A549 (cell line): Measurements from ENCODE around the gene FSTL4. TPM values are rescaled to one million over a fixed set of nuclear protein-coding genes. Genes with fewer than 3 reads are reported as not detected.
A peak's percentile ranks its signal among the peaks of the same experiment; 100 is the strongest.

Source experiments
- ATAC-seq, 2 experiments: fragments of 200-7000 bp in 1 of 2; fragments of >200 bp in 1 of 2; cut with Nextera tagmentation in 1 of 2; cut with Tn5 transposase in 1 of 2; 3 replicates each; pipeline versions ENCODE4 v1.8.0 to v1.9.1; 2018 to 2020; ENCODE audit warnings: mild to moderate bottlenecking in 1 of 2, moderate library complexity in 1 of 2
- CTCF ChIA-PET: fragments of 300-600 bp; sonication (Branson Sonifier 250); formaldehyde crosslinking; extraction: SDS; loops from one replicate; lab custom pipeline; 2021; ENCODE audit warnings: antibody characterized with exemption, inconsistent platforms; lab: Yijun Ruan, JAX
- POLR2A ChIA-PET: fragments of 350-600 bp; formaldehyde crosslinking; extraction: SDS; loops from one replicate; lab custom pipeline; 2021; ENCODE audit warnings: antibody characterized with exemption, inconsistent platforms; lab: Yijun Ruan, JAX
- DNase-seq, 2 experiments: peaks; one replicate each; pipeline versions ENCODE4 v3.0.0 to v3.0.0-alpha.2; 2011 to 2016; ENCODE audit warnings: low read depth in 1 of 2, low spot score in 1 of 2
- FAIRE-seq: peaks from 2 replicates; lab custom pipeline; 2011; peaks lifted over from hg19 to GRCh38; lab: Jason Lieb, UNC
- H3K27ac ChIP-seq, 2 experiments: fragments of >200 bp; sonication (Bioruptor Twin); formaldehyde crosslinking; 3 replicates each; pipeline ENCODE4 v1.5.1; 2016 to 2017
- H3K4me1 ChIP-seq: fragments of >200 bp; sonication (Bioruptor Twin); formaldehyde crosslinking; 3 replicates; pipeline ENCODE4 v1.6.1; 2016
- H3K4me2 ChIP-seq: fragments of >200 bp; sonication (Bioruptor Twin); formaldehyde crosslinking; 3 replicates; pipeline ENCODE4 v1.6.1; 2016
- H3K4me3 ChIP-seq: fragments of >200 bp; sonication (Bioruptor Twin); formaldehyde crosslinking; 3 replicates; pipeline ENCODE4 v1.5.1; 2016
- H3K9me3 ChIP-seq: fragments of >200 bp; sonication (Bioruptor Twin); formaldehyde crosslinking; 3 replicates; pipeline ENCODE4 v1.6.1; 2016
- BHLHE40 ChIP-seq: IDR thresholded peaks from 2 replicates; pipeline ENCODE4 v1.6.1; 2012; ENCODE audit warnings: low read depth, low read length, inconsistent platforms
- CEBPB ChIP-seq, 2 experiments: fragments of >200 bp in 1 of 2; sonication (Bioruptor Twin) in 1 of 2; formaldehyde crosslinking in 1 of 2; IDR thresholded peaks; 2 replicates each; pipeline ENCODE4 v1.6.1; 2012 to 2016
- CHD4 ChIP-seq: fragments of 200-600 bp; sonication (generic); IDR thresholded peaks from 2 replicates; pipeline ENCODE4 v1.6.1; 2016; ENCODE audit warnings: antibody characterized with exemption, mild to moderate bottlenecking, borderline replicate concordance
- EP300 ChIP-seq, 2 experiments: fragments of >200 bp; sonication (Bioruptor Twin); formaldehyde crosslinking; IDR thresholded peaks; 2 replicates in 1 of 2; 3 replicates in 1 of 2; pipeline ENCODE4 v1.6.1; 2016 to 2017
- ESRRA ChIP-seq: fragments of 150-350 bp; IDR thresholded peaks from 2 replicates; pipeline ENCODE4 v1.6.1; 2014; ENCODE audit warnings: mild to moderate bottlenecking, low read length, borderline replicate concordance
- FOSB ChIP-seq: fragments of 250-450 bp; sonication (Bioruptor Pico); IDR thresholded peaks from 2 replicates; pipeline ENCODE4 v1.5.0; 2020; ENCODE audit warnings: mild to moderate bottlenecking, moderate library complexity
- FOSL2 ChIP-seq, 2 experiments: fragments of 450-650 bp in 1 of 2; fragments of >200 bp in 1 of 2; sonication (Bioruptor Twin) in 1 of 2; formaldehyde crosslinking; IDR thresholded peaks; 2 replicates each; pipeline versions ENCODE4 v1.5.0 to v1.6.1; 2016 to 2020; ENCODE audit warnings: mild to moderate bottlenecking in 1 of 2, moderate library complexity in 1 of 2
- GATA3 ChIP-seq: IDR thresholded peaks from 2 replicates; pipeline ENCODE4 v1.6.1; 2012; ENCODE audit warnings: borderline replicate concordance
- HDAC2 ChIP-seq: fragments of 200-600 bp; sonication (generic); IDR thresholded peaks from 2 replicates; pipeline ENCODE4 v1.6.1; 2016
- HEYL ChIP-seq: fragments of 250-450 bp; sonication (Bioruptor Pico); IDR thresholded peaks from 2 replicates; pipeline ENCODE4 v1.8.0; 2021; ENCODE audit warnings: mild to moderate bottlenecking, moderate library complexity
- HOXA7 ChIP-seq: fragments of 250-450 bp; sonication (Bioruptor Pico); IDR thresholded peaks from 2 replicates; pipeline ENCODE4 v1.5.0; 2020; ENCODE audit warnings: mild to moderate bottlenecking, moderate library complexity
- HOXB13 ChIP-seq: fragments of 250-450 bp; sonication (Bioruptor Pico); IDR thresholded peaks from 2 replicates; pipeline ENCODE4 v1.5.0; 2020; ENCODE audit warnings: low read depth, mild to moderate bottlenecking, moderate library complexity
- HOXB5 ChIP-seq: fragments of 250-450 bp; sonication (Bioruptor Pico); IDR thresholded peaks from 2 replicates; pipeline ENCODE4 v1.5.0; 2020; ENCODE audit warnings: mild to moderate bottlenecking, moderate library complexity
- JUN ChIP-seq, 2 experiments: fragments of >200 bp; sonication (Bioruptor Twin); formaldehyde crosslinking; IDR thresholded peaks; 2 replicates in 1 of 2; 3 replicates in 1 of 2; pipeline ENCODE4 v1.6.1; 2016 to 2017
- JUNB ChIP-seq: fragments of >200 bp; sonication (Bioruptor Twin); formaldehyde crosslinking; IDR thresholded peaks from 2 replicates; pipeline ENCODE4 v1.6.1; 2016
- KDM1A ChIP-seq: fragments of 200-600 bp; sonication (generic); IDR thresholded peaks from 2 replicates; pipeline ENCODE4 v1.6.1; 2016; ENCODE audit warnings: low read depth, mild to moderate bottlenecking
- MAFK ChIP-seq: fragments of 450-650 bp; IDR thresholded peaks from 2 replicates; pipeline ENCODE4 v1.6.1; 2014; ENCODE audit not compliant: partially characterized antibody
- NFE2L2 ChIP-seq: fragments of 150-350 bp; conservative IDR thresholded peaks from 2 replicates; pipeline ENCODE4 v1.6.1; 2014; ENCODE audit warnings: low read length
- PHF8 ChIP-seq: fragments of 200-600 bp; sonication (generic); IDR thresholded peaks from 2 replicates; pipeline ENCODE4 v1.6.1; 2016; ENCODE audit warnings: low read depth, mild to moderate bottlenecking, antibody characterized with exemption, moderate library complexity, borderline replicate concordance
- RARB ChIP-seq: fragments of 250-450 bp; sonication (Bioruptor Pico); IDR thresholded peaks from 2 replicates; pipeline ENCODE4 v1.8.0; 2021; ENCODE audit warnings: mild to moderate bottlenecking, moderate library complexity
- RNF2 ChIP-seq: fragments of 200-600 bp; sonication (generic); IDR thresholded peaks from 2 replicates; pipeline ENCODE4 v1.6.1; 2016; ENCODE audit warnings: low read depth, mild to moderate bottlenecking, antibody characterized with exemption, moderate library complexity, borderline replicate concordance
- SMC3 ChIP-seq: fragments of >200 bp; sonication (Bioruptor Twin); formaldehyde crosslinking; IDR thresholded peaks from 3 replicates; pipeline ENCODE4 v1.6.1; 2018; ENCODE audit warnings: inconsistent platforms
- SREBF2 ChIP-seq: fragments of 450-650 bp; IDR thresholded peaks from 2 replicates; pipeline ENCODE4 v1.6.1; 2014; ENCODE audit warnings: mild to moderate bottlenecking, moderate library complexity
- ZNF302 ChIP-seq: fragments of 250-450 bp; sonication (Bioruptor Pico); IDR thresholded peaks from 2 replicates; pipeline ENCODE4 v1.9.0; 2021; ENCODE audit warnings: inconsistent platforms, mild to moderate bottlenecking, moderate library complexity
- ZSCAN20 ChIP-seq: fragments of 250-450 bp; sonication (Bioruptor Pico); IDR thresholded peaks from 2 replicates; pipeline ENCODE4 v1.8.0; 2022; ENCODE audit warnings: mild to moderate bottlenecking, moderate library complexity
- WGBS: methylation state at CpG from one replicate; pipeline ENCODE4 v1.1.6; 2017; ENCODE audit errors: missing lambda C conversion rate; 5-methylcytosine and 5-hydroxymethylcytosine counted together
- polyA plus RNA-seq, 4 experiments: library from polyadenylated mRNA; depleted of rRNA in 3 of 4; stranded (reverse); fragments of >200 nt; fragmentation: RNase III in 1 of 4; extraction: RNeasy Plus Mini Kit Qiagen cat#74134 plus additional on column Dnase treatment in 1 of 4; gene quantifications; 2 replicates in 3 of 4; 3 replicates in 1 of 4; pipeline ENCODE4 v1.2.3, GENCODE V29; 2011 to 2017
- TF ChIP-seq, protein P1 (sequence below): IDR thresholded peaks from 2 replicates; pipeline ENCODE4 v1.6.1; 2012
- TF ChIP-seq, protein P2 (sequence below): IDR thresholded peaks from 2 replicates; pipeline ENCODE4 v1.6.1; 2012
- TF ChIP-seq, protein P3 (sequence below): fragments of >200 bp; sonication (Bioruptor Twin); formaldehyde crosslinking; IDR thresholded peaks from 3 replicates; pipeline ENCODE4 v1.5.1; 2016

FSTL4 gene
- polyA plus RNA-seq, 2 of the 4 experiments (the other 2 are of a cell fraction) = 1.6 to 1.8 TPM

DNA sequence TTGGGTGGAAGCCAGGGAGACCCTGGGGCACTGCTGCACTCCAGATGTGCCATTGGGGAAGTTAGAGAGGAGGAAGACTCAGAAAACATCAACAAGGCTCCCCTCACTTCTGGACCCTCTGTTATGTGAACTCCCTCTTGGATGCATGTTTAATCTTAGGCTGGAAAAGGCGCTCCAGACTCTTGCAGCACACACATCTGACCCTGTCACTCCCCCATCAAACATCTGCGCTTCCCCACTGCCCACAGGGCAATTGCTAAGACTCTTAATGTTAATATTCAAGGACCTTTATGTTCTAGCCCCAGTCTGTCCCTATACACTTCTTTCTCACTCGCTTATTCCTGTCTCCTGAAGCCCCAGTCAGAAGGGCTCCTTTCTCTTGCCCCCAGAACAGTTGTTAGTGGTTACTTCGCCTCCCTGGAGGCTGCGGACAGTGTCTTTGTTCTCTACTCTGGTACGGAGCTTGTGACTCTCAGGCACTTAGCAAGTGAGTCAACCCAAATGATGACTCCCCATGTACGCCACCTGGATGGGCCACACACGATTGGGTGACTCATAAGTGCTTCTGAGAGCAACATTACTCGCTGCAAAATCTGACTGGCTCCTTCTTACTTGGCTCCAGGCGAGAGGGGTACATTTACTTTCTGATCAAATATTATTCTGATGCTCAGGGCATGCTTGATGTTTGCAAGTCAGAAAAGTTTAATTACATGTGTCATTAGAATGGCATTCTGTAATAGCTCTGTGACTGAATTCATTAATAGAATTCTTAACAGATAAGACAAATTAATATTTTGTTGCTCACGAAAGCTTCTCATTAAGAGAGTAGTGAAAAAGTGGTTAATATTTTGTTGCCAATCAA lies 366.9 kb downstream of the FSTL4 start (continued):
- TF ChIP-seq, protein P1, sequence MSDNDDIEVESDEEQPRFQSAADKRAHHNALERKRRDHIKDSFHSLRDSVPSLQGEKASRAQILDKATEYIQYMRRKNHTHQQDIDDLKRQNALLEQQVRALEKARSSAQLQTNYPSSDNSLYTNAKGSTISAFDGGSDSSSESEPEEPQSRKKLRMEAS = peak; percentile 73
- TF ChIP-seq HDAC2 (no peak), FOSL2 (IDR thresholded peaks at IDR 0.05) (peak; percentile 100), FOSL2 (CRISPR knock-in tag; IDR thresholded peaks at IDR 0.05) (peak; percentile 99), JUN (IDR thresholded peaks at IDR 0.05) (peak; percentile 92 to 98; a peak in 4 of 5 replicates), HOXB5 (CRISPR knock-in tag) (no peak), ZSCAN20 (CRISPR knock-in tag) (no peak), HOXA7 (CRISPR knock-in tag) (no peak), SMC3 (peak; percentile 47; the same call in 1 of the 3 replicates), CEBPB (IDR thresholded peaks at IDR 0.05) (peak in 1 of 2 experiments; percentile 57; a peak in 3 of 4 replicates), FOSB (no peak), ESRRA (no peak), HOXB13 (no peak), ZNF302 (no peak), EP300 (IDR thresholded peaks at IDR 0.05) (peak; percentile 91 to 93)
- TF ChIP-seq, protein P2, sequence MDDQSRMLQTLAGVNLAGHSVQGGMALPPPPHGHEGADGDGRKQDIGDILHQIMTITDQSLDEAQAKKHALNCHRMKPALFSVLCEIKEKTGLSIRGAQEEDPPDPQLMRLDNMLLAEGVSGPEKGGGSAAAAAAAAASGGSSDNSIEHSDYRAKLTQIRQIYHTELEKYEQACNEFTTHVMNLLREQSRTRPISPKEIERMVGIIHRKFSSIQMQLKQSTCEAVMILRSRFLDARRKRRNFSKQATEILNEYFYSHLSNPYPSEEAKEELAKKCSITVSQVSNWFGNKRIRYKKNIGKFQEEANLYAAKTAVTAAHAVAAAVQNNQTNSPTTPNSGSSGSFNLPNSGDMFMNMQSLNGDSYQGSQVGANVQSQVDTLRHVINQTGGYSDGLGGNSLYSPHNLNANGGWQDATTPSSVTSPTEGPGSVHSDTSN = peak; percentile 67

DNA sequence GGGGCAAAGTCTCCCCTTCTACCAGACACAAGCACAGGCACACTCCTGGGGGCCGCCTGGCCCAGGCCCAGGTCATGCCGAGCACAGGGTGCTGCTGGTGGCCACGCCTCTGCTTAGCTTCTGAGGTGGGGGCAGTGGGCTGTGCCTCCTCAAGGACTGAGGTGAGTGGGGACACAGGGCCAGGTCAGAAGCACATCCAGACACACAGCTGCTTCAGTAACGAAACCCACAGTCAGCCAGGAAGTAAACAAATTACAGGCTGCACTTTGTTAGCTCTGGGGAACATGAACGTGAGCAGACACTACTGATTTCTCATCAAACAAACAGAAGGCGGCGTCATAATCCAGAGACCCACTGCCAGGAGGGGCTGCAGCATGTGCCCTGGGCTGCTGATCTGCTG lies 368.1 kb downstream of the FSTL4 start:
- peaks cover 5% of the 10 kb centered on the region; the same call in 1 of the 3 replicates for H3K9me3 ChIP-seq
- H3K4me2 ChIP-seq = peak overlapping the region; percentile 87
- ATAC-seq = no peak; a peak in 1 of 6 replicates
- peak in 1 of 2 experiments; percentile 21; a peak in 1 of 5 replicates for TF ChIP-seq JUN (IDR thresholded peaks at IDR 0.05)
- TF ChIP-seq BHLHE40 = peak; percentile 67
- TF ChIP-seq HEYL = no peak
- TF ChIP-seq, protein P2 = no peak
- TF ChIP-seq RARB = no peak
- TF ChIP-seq, protein P3, sequence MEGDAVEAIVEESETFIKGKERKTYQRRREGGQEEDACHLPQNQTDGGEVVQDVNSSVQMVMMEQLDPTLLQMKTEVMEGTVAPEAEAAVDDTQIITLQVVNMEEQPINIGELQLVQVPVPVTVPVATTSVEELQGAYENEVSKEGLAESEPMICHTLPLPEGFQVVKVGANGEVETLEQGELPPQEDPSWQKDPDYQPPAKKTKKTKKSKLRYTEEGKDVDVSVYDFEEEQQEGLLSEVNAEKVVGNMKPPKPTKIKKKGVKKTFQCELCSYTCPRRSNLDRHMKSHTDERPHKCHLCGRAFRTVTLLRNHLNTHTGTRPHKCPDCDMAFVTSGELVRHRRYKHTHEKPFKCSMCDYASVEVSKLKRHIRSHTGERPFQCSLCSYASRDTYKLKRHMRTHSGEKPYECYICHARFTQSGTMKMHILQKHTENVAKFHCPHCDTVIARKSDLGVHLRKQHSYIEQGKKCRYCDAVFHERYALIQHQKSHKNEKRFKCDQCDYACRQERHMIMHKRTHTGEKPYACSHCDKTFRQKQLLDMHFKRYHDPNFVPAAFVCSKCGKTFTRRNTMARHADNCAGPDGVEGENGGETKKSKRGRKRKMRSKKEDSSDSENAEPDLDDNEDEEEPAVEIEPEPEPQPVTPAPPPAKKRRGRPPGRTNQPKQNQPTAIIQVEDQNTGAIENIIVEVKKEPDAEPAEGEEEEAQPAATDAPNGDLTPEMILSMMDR = 0 out of 3 replicates have a peak, but pooled peaks have one; percentile 14
- TF ChIP-seq KDM1A = no peak
- peak; percentile 65 for TF ChIP-seq JUNB
- TF ChIP-seq HOXB13 = no peak
- TF ChIP-seq EP300 (IDR thresholded peaks at IDR 0.05) = peak; percentile 29 to 45; a peak in 2 of 5 replicates
- TF ChIP-seq FOSL2 (IDR thresholded peaks at IDR 0.05) = no peak
- peak; percentile 24; the same call in 1 of the 2 replicates for TF ChIP-seq FOSL2 (CRISPR knock-in tag; IDR thresholded peaks at IDR 0.05)
- TF ChIP-seq, protein P1 = peak; percentile 69
- peak; percentile 42; the same call in 1 of the 2 replicates for TF ChIP-seq GATA3
- no peak for TF ChIP-seq CHD4
- no peak for TF ChIP-seq SMC3
- TF ChIP-seq MAFK = no peak
- TF ChIP-seq NFE2L2 = no peak
- no peak for TF ChIP-seq PHF8
- no peak for TF ChIP-seq RNF2
- no peak for TF ChIP-seq SREBF2
- TF ChIP-seq, all 56 proteins: peak for 8
- CTCF ChIA-PET = interaction anchor here (1.5 to 13.4 kb wide), 4 partner anchors 11 to 129 kb away, joined by 4 to 302 read pairs (median 38); no protein-coding TSS in a partner anchor
- POLR2A ChIA-PET = no interaction called here
- WGBS = 6% methylated on average over 6 of the region's 7 CpGs
- H3K4me3 ChIP-seq = no peak overlapping the region
- FAIRE-seq (no peak), DNase-seq (peak in 1 of 2 experiments; percentile 68)
- peaks cover 77% of the 10 kb centered on the region for H3K4me1 ChIP-seq
- peak overlapping the region; percentile 89 to 94 for H3K27ac ChIP-seq
